GM12801 (cell line): ENCODE results near the gene SH2D4B.

Source experiments
- TF ChIP-seq, protein P1 (sequence below): IDR thresholded peaks from one replicate; pipeline ENCODE4 v1.5.1; 2011; ENCODE audit warnings: control low read depth; ENCODE audit not compliant: insufficient read length; ENCODE audit errors: extremely low read depth

SH2D4B gene

DNA sequence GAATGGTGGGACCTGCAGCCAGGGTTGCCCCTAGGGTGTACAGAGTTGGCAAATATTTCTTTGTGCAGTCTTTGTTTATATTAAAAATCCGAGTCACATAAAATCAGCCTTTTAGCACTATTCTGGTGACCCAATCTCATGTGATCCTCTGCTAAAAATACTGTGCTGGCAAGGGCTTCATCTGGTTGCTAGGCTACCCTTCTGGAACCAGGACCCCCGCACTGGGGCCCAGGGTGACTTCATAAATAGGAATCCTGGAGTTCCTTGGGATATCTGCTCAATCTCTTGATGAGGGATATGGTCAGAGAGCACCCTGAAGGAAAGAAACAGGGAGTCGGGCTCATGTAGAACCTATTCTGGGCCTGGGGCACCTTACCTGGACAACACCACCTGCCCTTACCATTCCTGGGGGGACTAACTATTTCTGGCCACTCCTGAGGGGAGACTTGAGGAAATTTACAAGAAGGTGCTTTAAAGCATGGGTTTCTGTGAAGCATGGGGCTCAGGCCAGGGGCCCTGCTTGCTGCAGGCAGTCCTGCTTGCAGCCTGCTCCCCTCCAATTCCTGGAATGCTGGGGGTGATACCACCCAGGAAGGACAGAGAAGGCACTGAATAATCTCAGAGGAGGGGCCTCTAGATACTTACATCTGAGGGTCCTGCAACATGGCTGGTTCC lies 44.7 kb downstream of the SH2D4B start:
- TF ChIP-seq, protein P1, sequence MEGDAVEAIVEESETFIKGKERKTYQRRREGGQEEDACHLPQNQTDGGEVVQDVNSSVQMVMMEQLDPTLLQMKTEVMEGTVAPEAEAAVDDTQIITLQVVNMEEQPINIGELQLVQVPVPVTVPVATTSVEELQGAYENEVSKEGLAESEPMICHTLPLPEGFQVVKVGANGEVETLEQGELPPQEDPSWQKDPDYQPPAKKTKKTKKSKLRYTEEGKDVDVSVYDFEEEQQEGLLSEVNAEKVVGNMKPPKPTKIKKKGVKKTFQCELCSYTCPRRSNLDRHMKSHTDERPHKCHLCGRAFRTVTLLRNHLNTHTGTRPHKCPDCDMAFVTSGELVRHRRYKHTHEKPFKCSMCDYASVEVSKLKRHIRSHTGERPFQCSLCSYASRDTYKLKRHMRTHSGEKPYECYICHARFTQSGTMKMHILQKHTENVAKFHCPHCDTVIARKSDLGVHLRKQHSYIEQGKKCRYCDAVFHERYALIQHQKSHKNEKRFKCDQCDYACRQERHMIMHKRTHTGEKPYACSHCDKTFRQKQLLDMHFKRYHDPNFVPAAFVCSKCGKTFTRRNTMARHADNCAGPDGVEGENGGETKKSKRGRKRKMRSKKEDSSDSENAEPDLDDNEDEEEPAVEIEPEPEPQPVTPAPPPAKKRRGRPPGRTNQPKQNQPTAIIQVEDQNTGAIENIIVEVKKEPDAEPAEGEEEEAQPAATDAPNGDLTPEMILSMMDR: no peak

DNA sequence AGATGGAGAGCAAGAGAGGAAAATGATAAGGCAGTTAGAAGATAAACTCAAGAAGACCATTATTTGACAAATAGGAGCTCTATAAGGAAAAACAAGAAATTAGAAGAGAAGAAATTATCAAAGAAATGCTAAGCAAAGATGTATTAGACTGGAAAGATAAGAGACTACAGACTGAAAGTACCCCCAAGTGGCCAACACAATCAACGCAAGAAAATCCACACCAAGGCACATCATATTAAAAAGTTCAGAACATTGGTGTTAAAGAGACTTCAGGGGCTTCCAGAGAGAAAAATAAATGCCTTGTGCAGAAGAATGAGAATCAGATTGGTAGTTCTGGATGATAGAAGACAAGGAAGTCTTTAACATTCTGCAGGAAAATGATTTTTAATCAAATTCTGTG lies 46.0 kb downstream of the SH2D4B start:
- TF ChIP-seq, protein P1: no peak

DNA sequence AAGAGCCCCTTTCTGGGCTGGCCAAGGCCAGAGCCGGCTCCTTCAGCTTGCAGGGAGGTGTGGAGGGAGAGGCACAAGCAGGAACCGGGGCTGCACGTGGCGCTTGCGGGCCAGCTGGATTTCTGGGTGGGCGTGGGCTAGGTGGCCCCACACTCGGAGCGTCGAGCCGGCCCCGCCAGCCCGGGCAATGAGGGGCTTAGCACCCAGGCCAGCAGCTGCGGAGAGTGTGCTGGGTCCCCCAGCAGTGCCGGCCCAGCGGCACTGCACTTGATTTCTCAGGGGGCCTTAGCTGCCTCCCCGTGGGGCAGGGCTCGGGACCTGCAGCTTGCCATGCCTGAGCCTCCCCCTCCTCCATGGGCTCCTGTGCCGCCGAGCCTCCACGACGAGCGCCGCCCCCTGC lies 48.1 kb downstream of the SH2D4B start:
- TF ChIP-seq, protein P1: no peak

DNA sequence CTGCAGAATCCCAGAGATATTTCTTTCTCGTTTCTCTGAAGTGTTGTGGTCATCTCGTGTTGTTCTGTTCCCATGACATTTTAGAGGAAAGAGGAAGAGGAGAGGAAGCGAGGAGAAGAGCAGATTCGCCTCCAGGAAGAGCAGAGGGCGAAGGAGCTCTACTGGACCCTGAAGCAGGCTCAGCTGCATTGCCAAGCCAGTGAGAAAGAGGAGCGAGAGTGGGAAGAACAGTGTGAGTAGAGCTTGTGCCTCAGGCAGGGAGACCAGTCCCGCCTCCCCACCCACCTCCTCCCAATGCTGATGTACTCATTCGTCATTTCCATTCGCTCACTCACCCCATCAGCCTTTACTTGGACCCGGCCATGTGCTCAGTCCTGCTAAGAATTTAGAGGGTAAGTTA lies 50.8 kb downstream of the SH2D4B start:
- TF ChIP-seq, protein P1: no peak

DNA sequence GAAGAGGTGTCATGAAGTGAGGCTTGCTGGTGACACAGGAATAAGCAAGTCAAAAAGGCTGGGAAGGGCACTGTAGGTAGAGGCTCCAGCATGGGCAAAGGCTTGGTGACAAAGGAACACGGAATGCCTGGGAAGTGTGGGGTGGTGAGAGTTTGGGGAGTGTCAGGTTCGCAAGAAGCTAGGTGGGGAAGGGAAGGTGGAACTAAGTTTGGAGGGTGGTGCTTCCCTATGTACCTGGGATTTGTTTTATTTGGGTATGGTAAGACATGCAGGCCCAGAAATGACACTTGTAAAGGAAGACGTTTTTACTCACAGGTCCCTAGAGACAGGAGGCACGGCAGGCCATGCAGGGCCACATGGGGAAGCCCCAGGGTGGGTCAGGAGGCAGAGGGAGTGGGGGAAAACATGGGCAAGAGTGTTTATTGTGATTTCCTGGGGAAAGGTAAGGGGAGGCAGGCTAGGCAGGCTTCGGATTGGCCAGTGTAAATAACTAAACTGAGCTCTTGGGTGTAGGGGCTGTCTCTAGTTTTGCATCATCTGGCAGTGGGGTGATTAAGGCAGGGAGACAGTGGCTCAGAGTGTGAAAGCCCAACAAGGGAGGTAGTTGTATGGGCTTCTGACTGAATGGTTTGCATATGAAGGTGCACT lies 52.1 kb downstream of the SH2D4B start:
- TF ChIP-seq, protein P1: no peak

DNA sequence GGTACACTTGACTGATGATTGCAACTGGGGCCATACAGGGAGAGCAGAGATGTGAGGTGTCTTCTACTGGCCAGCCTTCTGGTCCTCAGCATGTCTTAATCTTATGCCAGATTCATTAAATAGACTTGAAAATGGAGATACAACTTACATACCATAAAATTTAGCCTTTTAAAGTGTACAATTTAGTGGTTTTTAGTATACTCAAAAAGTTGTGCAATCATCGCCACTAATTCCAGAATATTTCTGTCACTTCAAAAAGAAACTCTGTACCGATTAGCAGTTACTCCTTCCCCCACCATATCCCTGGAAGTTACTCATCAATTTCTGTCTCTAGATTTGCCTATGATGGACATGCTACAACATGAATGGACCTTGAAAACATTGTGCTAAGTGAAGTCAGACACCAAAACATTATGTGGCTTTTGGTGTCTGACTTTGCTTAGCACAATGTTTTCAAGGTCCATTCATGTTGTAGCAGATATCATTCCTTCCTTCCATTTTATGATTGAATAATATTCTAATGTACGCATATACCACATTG lies 53.0 kb downstream of the SH2D4B start:
- TF ChIP-seq, protein P1: no peak

DNA sequence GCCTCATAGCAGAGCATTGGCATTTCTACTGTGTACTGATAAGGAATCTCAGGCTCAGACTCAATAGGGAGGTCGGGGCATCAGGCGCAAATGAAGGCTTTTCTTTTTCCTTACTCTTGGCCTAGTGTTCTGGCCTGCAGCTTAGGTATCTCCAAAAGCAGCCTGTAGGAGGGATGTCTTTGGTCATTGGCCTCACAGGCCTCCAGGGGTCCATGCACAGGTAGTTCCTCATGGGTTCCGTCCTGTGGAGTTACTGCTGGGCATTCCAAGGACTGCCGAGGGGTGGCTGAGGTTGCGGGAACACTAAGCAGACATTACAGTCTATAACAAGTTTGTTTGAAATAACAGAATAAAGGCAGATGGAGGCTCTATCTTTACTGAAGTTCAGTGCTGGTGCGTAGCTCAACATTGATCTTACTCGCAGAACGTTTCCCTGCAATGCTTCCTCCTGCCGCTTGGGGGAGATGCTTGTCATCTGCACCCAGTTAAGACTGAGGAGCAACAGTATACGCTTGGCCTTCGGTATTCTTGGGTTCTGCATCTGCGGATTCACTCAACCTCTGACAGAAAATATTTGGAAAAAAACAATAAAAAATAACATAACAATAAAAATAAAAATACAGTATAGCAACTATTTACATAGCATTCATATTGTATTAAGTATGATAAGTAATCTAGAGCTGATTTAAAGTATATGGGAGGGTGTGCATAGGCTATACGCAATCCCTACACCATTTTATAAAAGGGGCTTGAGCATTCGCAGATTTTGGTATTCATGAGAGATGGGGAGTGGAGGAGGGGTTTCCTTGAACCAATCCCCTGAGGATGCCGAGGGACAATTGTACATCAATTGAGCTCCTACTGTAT lies 58.9 kb downstream of the SH2D4B start:
- TF ChIP-seq, protein P1: no peak
